Hepatocyte (in vitro differentiated cells): ENCODE data around the gene EHMT2.

Experiments used
- EZH2 ChIP-seq: fragments of 200-600 bp; sonication (generic); IDR thresholded peaks from 2 replicates; pipeline ENCODE4 v1.6.1; 2016; ENCODE audit warnings: antibody characterized with exemption, mild to moderate bottlenecking, borderline replicate concordance
- TF ChIP-seq, protein P1 (sequence below): fragments of 200-600 bp; sonication (generic); IDR thresholded peaks from 2 replicates; pipeline ENCODE4 v1.5.1; 2016; ENCODE audit warnings: antibody characterized with exemption, mild to moderate bottlenecking; ENCODE audit not compliant: poor library complexity

DNA sequence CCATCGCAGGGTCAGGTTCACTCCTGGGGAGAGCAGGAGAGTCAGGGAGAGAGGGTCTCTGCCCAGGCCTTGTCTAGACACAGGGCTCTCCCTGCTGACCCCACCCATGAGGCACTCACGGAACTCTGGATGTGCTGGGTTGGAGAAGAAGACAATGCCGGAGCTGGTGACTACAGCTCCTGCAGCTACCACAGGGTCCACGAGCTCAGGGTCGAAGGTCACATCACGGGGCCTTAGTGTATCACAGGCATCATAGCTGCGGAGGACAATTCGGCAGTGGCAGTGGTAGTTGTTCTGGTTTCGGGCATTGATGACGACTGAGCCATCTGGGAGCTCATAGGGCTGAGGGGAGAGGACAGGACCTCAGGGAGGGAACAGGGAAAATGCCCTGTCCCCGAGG, 37.6 kb downstream of the EHMT2 start:
- TF ChIP-seq, protein P1, sequence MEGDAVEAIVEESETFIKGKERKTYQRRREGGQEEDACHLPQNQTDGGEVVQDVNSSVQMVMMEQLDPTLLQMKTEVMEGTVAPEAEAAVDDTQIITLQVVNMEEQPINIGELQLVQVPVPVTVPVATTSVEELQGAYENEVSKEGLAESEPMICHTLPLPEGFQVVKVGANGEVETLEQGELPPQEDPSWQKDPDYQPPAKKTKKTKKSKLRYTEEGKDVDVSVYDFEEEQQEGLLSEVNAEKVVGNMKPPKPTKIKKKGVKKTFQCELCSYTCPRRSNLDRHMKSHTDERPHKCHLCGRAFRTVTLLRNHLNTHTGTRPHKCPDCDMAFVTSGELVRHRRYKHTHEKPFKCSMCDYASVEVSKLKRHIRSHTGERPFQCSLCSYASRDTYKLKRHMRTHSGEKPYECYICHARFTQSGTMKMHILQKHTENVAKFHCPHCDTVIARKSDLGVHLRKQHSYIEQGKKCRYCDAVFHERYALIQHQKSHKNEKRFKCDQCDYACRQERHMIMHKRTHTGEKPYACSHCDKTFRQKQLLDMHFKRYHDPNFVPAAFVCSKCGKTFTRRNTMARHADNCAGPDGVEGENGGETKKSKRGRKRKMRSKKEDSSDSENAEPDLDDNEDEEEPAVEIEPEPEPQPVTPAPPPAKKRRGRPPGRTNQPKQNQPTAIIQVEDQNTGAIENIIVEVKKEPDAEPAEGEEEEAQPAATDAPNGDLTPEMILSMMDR, result no peak
- TF ChIP-seq EZH2, result no peak
